Inflammatory macrophage treated with lipopolysaccharide for 1 hour (primary cell): ENCODE measurements around the gene IL18RAP.
A peak's percentile ranks its signal among the peaks of the same experiment; 100 is the strongest.

Experiments used
- DNase-seq, 2 donors: peaks; one replicate each; pipeline ENCODE4 v3.0.0-alpha.2; 2020 to 2022

Gene IL18RAP

DNA sequence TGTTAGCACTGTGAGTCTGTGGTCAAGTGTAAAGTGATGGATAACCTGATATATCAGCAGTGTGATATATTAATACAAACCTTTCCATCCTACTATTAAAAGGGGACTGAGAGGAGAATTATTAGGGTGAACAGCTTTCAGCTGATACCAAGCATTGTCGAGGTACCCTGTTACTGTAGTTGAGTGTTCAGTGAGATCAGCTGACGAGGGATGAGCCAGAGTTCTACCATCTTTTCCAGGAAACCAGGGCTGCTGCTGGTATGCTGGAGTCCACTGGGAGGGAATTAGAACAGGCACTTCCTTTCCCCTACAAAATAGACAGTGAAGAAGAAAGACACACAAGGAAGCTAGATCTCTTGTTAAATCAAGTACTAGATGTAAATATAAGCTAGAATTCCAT, 408 bp downstream of the IL18RAP start:
- DNase-seq, result no peak

DNA sequence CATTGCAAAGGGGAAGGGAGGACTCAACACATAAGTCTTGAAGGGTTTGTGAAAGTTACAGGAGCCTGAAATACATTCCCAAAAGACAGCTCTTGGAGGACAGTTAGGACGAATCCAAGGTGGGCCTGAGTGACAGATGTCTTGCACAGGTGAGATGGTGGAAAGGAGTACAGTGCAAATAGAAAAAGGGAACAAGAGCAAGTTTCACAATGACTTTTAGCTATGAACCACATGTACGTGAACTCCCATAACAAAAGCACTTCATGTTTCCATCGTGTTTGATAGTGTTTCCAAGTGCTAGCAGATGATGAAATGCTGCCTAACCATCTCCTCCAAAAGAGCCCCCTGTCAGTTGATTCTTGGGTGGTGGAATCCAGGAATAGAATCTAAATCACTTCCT, 1.8 kb downstream of the IL18RAP start:
- DNase-seq, result no peak

DNA sequence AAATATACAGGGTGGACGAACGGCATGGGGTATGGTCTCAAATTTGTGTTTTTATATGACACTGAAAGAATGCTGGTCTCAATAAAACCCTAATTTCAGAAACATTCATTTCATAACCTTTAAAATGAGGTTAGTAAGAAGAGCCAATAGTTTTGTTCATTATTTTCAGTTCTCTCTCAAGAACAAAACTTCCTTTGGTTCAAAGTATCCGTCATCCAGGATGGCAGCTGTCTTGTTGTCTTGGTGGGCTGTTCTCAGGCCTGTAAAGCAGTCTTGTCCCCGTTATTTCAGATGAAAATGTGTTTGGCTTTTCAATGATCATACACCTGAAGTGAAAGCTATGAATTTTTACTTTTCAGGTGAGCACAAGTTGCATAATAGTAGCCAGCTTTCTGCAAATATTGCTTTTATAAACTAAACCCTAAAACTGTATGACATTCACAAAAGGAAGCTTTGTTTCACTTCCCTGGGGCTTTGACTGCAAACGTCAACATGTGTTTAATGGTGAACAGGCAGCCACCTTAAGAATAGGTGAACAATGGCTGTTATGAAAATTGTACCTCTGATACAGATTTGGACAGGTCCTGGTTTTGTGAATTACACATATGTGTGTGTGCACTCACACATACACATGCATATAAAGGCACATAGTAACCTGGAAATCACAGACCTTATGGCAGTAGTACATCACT, 2.6 kb downstream of the IL18RAP start:
- no peak for DNase-seq

DNA sequence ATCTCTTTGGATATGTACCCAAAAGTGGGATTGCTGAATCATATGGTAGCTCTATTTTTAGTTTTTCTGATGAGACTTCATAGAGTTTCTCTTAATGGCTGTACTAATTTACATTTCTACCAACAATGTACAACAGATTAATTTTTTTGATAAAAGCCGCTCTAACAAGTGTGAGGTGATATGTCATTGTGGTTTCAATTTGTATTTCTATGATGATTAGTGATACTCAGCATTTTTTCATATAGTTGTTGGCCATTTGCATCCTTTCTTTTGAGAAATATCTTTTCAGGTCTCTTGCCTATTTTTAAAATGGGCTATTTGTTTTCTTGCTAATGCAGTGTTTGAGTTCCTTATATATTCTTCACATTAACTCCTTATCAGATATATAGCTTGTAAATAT, 4.3 kb downstream of the IL18RAP start:
- DNase-seq, result no peak

DNA sequence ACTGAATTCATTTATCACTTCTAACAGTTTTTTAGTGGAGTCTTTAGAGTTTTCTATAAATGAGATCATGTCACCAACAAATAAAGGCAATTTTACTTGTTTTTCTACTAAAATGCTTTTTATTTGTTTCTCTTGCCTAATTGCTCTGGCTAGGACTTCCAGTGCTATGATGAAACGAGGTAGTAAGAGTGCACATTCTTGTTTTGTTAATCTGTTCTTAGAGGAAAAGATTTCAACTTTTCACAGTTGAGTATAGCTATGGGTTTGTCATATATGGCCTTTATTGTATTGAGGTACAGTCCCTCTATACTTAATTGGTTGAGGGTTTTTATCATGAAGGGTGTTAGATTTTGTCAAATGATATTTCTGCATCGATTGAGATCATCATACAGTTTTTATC, 5.6 kb downstream of the IL18RAP start:
- DNase-seq, result no peak

DNA sequence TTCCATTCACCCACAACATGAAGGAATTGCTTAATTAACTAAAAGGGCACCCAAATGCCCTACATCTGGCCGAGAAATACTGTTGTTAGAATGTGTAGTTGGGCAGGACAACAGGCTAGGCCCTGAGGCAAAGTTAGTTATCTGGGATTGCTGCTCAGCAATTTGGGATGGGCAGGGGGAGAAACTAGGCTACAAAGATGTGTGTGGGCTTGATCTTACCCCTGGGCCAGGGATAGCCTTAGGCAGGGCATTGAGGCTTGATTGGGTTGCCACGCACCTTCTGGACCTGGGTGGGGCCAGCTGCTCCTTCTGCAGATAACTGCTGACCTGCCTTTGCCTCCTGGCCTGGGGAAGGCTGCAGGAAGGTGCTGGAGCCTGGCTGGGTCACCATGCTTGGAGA, 9.4 kb downstream of the IL18RAP start:
- DNase-seq, result no peak

DNA sequence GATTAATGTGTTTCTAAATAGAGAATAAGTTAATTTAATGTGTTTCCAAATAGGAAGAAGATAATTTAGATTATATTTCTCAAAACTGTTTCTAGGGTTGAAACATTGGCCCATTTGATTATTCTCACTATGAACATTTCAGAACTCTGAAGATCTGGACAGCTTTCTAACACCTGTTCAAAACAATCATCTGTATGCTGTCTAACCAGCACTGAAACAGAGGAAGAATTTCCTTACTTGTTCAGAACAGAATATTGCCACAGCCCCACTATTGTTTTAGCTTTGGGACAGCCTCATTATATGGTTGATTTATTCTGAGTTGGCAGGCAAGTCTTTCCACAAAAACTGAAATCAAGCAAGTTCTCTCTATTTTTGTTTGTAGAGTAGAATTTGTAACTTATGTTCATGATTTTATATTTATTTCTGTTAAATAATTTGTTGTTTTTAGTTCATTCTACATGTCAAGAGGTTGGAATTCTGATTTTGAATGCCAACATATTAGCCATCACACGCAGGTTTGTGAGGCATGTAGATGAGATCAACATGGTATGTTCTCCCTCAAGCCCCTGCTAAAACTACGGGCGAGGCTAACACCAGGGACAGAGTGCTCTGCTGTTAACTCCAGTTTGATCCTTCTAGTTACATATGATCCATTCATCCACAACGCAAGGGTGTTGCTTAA, 11.2 kb downstream of the IL18RAP start:
- DNase-seq, result no peak

DNA sequence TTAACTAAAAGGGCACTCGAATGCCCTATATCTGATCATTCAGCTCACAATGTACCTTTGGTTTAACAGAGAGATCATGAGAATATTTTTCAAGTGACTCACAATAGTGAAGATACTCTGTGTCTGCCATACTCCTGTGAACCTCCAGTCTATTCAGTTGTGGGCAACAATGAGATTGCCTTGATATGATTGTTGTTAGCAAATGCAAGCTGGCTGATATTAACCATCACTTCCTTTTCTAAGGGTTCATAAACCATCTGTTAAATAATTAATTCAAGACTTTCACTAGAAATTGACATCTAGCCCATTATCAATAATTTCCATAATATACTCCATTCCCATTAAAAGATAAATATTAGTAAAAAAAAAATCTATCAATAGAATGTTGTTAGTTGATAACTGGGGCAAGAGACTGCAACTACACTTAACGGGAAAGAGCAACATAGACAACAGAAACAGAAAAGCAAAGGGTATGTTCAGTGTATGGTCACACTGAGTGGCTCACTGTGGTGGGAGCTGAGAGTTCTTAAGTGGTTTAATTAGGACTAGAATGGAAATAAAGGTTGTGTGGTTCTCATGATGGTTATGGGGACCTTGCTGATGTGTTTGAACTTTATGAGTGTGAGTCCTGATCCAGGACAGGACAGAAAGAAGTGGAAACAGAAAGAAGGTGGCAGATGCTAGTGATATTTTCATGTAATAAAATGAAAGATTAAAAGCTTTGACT, 11.9 kb downstream of the IL18RAP start:
- DNase-seq, result no peak

DNA sequence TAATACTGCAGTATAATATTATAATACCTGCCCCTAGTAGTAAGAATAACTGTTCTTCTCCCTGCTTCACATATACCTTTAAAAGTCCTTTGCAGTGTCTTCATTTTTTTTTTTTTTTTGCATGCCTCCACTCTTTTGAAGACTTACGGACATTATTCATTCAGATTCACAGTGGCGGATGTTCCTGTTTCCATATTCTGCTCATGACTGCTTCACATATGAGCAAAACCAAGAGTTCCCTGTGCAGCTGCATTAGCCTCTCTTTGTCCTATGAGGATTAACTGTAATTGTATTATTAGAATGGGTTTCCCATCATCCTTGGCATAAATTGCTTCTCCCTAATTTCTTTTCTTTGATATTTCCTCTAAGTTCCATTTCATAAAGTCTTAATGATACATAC, 12.8 kb downstream of the IL18RAP start:
- DNase-seq, result peak; percentile 11 to 22

DNA sequence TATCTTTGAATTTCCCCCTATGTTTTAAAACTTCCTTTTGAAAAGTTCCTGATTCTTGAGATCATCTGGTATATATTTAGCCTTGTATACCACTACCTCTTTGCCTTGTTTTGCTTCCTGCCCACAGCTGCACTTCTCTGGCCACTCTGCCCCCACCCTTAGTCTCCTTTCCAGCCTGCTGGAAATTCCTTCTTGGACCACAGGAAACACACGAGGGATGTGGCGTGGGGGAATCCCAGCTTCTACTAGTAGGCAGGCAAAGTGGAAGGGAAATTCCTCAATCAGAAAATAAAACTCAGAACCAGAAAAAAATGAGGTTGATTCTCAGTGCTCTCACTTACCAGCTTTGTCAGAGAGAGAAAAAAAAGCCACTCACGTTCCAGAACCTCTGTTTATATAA, 13.4 kb downstream of the IL18RAP start:
- DNase-seq, result peak; percentile 64 to 83

DNA sequence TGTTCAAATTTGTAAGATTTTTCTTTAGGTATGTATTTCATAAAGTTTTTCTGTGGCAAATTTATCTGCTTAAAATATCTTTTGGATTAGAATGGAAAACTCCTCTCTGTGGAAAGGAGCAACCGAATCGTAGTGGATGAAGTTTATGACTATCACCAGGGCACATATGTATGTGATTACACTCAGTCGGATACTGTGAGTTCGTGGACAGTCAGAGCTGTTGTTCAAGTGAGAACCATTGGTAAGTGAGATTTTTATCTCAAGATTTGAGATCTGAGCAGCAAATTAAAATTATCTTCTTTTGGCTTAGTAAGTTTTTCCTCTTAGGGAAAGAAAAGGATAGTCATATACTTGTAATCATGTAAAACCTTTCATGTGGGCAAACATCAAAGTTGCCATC, 14.2 kb downstream of the IL18RAP start:
- no peak for DNase-seq

DNA sequence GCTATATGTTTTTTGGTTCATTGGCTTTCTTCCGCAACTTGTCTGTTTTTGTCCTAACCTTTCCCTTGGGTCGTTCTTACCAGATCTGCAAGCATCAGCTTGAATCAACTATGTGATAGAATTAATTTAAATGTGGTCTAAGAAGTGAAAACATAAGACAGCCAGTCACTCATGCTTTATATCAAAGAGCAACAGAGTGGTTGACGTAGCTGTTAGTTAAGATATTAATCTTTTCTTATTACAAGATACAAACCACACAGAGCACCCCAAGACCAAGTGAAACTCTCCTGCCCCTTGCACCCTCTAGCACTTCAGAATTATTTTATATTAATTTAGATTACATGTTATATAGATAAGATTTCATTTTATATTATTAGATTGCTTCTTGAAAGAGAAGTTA, 15.2 kb downstream of the IL18RAP start:
- DNase-seq, result no peak

DNA sequence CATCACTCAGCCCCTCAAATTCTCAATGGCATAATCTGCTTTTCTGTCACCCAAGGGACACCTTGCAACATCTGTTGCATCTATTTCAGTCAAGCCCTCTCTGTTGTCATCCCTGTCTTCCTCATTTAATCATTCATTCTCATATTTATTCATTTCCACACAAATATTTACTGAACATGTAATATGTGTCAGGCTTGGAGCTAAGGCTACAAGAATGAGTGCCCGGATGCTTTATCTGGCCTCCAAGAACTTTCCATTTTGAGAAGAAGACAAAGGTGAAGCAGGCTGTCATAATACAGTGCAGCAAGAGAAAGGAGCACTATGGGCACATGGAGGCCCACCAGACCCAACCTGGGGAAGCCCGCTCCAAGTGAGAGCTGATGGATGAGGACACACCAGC, 15.6 kb downstream of the IL18RAP start:
- DNase-seq, result peak; percentile 14 to 15

DNA sequence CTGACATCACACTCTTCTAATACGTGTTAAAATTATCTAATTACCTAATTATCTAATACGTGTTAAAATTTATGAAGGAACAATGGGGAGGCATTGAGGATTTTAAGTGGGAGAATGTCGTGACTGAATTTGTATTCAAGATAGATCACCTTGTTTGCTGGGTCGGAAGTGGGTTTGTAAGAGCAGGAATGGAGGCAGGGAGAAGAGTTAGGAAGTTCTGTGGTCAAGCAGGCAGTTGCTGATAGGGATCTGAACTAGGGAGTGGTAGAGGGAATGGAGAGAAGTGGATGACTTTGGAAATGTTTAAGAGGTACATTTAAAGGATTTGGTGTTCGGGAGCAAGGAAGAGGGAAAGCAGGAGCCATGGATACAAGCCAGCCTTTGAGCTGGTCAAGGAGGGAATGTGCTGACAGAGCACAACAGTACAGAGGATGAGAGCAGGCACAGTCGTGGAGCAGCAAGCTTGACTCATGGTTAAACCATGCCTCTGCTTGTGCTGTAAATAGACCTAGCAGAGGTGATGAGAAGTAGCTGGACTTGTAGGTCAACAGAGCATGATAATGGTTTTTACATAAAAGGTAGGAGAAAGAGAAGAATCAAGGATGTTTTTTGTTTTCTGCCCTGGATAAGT, 16.2 kb downstream of the IL18RAP start:
- DNase-seq, result no peak

DNA sequence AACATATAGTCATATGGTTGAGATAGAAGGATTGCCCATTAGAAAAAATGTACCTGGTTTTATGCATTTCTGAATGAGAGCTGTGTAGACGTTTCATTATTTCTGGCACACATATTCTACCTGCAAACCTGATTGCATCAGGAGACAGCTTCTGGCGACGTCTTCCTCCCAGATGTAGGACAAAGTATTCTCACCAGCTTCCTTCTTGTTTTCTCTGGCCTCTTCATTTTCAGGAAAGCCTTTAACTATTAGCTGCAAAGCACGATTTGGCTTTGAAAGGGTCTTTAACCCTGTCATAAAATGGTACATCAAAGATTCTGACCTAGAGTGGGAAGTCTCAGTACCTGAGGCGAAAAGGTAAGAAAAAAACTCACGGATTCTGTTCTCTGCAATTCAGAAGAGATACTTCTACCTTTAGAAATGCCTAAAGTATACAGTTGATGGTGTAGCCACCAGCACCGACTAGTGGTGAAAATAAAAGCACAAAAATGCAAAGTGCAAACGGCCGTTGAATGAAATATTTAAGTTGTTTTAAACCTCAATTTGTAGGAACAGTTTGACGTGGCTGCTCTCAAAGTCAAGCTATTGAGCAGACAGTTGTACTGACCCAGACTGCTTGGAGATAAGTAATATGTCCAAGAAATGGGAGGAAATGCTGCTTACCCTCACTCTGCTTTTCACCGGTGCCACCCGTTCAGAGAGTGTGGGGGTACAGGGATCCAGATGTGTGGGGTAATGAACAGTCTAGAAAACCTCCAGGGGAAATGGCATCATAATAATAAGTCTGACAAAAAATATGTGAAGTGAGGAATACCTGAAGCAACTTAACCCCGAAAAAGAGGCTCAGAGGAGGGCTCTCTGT, 20.2 kb downstream of the IL18RAP start:
- DNase-seq, result peak; percentile 12 to 77

DNA sequence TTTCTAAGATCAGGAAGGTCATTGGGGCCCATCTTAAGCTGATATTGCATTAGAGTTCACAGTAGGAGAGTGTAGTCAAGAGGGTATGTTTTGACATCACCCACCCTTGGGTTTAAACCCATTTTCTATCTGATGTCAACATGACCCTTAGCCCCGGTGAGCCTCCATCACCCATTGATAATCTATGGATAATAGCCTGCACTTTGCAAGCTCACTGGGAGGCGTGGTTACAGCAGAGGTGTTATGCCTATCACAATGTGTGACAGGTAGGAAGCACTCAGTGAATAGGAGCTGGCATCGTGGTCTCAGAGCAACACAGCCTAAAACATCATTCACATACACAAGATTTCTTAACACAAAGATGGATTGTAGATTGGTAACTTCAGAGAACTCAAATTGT, 21.3 kb downstream of the IL18RAP start:
- DNase-seq, result no peak

DNA sequence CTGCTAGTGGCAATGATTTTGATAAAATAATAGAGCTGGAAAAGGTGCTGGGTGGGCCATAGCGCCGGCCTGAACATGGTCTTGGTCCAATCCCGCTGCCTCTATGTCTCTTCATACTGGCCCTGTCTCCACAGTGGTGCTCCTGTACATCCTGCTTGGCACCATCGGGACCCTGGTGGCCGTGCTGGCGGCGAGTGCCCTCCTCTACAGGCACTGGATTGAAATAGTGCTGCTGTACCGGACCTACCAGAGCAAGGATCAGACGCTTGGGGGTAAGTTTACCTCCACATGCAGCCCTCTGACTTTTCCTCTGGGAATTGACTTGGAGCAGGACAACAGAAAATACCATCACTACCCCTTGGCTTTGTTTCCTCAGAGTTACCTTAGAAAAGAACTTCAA, 24.0 kb downstream of the IL18RAP start:
- no peak for DNase-seq

DNA sequence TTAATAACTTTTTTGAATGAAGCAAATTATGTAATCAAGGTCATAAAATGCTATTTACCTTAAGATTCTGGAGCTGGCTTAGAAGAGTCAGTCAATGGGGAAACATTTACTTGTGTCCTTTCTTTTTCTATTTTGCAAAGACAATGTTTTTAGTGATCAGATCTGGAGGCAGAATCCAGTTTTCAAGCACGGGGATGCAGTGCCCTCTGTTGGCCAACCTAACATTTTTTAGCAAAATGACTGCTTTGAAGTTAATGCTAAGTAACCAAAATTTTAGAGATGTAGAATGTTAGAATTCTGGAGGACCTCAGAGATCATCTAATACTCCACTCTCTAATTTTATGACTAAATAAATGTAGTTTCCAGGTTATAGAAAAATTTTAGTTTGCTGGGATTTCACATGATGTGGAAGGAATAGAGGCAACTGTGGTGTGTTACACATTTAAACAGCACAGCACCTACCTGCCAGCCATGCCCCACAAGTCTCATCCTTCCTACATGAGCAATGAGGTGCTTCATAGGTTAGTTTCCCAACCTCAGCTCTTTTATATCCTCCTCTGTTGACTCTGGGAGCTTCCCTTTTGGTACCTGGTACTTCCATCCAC, 26.5 kb downstream of the IL18RAP start:
- peak; percentile 25 to 79 for DNase-seq

DNA sequence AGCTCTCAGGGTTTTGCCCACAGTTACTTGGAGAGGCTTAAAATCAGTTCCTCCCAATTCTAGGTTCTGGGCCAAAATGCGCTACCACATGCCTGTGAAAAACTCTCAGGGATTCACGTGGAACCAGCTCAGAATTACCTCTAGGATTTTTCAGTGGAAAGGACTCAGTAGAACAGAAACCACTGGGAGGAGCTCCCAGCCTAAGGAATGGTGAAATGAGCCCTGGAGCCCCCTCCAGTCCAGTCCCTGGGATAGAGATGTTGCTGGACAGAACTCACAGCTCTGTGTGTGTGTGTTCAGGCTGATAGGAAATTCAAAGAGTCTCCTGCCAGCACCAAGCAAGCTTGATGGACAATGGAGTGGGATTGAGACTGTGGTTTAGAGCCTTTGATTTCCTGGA, 29.0 kb downstream of the IL18RAP start:
- DNase-seq, result no peak

DNA sequence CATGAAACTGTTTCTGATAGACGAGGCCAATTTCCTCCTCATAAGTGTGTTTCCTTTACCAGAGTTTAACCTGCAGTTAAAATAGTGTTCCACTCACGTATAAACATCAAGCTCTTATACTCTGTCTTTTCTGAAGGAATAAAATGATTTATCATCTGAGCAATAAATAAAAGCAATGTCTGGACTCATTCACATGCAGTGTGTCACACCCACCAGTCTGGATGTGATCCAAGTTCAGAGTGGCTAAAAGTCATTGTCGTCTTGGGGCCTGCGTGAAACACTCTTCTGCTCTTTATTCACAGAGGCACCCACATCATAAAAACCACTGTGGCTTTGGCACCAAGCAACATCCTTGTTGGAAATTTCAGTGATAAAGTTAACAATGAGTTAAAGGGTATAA, 30.5 kb downstream of the IL18RAP start:
- no peak for DNase-seq

DNA sequence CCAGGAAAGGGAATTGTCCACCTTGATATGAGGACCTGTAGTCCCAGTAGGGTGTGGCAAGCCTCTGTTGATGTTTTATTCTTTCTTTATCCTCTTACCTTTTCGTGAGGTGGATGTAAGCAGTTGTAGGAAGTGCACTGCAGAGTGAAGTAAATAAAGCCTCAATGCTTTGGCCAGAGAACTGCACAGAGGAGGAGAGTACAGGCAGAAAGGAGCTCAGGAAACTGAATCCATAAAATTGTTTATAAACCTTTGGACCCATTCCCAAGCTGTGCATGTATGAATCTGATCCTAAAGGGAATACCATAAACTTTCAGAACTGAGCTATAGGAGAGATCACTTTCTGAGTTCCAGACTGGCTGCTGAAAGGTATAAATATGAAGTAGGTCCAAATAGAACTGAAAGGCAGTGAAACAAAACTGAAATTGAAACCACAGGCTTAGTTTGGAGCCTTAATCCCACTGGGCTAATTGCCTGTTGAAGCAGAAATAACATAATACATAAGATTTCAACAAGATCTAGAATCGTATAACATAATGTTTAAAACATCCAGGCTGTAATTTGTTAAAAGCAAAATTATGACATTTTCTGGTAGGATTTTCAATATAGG, 32.2 kb downstream of the IL18RAP start:
- DNase-seq, result no peak

DNA sequence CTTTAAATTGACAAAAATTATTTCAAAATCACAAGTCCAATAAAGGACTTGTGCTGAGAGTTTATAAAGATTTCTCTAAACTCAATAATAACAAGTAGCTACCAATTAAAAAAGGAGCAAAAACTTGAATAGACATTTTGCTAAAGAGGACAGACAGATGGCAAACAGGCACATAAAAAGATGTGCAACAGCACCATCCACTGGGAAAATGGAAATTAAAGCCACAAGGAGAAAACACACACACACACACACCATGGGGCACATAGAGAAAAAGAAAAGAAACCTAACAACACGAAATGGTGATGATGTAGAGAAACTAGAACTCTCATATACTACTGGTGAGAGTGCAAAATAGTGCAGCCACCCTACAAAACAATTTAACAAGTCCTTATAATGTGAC, 37.5 kb downstream of the IL18RAP start:
- no peak for DNase-seq
